ENCODE data around the gene RBM44.
"Not testable (repeated sequence)": the region's sequence is repeated elsewhere in the genome, so short reads cannot be mapped to it uniquely, and the experiment has no call there.

RBM44 gene

DNA sequence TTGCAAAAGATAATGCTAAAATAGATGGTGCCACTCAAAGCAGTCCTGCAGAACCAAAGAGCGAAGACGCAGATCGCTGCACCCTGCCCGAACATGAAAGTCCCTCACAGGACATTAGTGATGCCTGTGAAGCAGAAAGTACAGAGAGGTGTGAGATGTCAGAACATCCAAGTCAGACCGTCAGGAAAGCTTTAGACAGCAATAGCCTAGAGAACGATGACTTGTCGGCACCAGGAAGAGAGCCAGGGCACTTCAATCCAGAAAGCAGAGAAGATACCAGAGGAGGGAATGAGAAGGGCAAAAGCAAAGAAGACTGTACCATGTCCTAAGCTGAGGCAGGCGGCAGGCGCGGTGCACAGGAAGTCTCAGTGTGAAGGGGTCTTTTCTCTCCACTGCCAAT, 34.8 kb upstream of the RBM44 start:
- H3K4me3 ChIP-seq (ENCODE audit: low read depth, low read length), result no peak overlapping the region
- no peak for DNase-seq (ENCODE audit: low read depth)
- no peak for TF ChIP-seq POLR2A (IDR thresholded peaks at IDR 0.05; ENCODE audit: extremely low read depth, insufficient read length)
- no peak for TF ChIP-seq MYC (IDR thresholded peaks at IDR 0.05; ENCODE audit: low read depth, low read length)
- TF ChIP-seq, protein P1, sequence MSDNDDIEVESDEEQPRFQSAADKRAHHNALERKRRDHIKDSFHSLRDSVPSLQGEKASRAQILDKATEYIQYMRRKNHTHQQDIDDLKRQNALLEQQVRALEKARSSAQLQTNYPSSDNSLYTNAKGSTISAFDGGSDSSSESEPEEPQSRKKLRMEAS (IDR thresholded peaks at IDR 0.05; ENCODE audit: low read depth, low read length), result no peak
- TF ChIP-seq, protein P2, sequence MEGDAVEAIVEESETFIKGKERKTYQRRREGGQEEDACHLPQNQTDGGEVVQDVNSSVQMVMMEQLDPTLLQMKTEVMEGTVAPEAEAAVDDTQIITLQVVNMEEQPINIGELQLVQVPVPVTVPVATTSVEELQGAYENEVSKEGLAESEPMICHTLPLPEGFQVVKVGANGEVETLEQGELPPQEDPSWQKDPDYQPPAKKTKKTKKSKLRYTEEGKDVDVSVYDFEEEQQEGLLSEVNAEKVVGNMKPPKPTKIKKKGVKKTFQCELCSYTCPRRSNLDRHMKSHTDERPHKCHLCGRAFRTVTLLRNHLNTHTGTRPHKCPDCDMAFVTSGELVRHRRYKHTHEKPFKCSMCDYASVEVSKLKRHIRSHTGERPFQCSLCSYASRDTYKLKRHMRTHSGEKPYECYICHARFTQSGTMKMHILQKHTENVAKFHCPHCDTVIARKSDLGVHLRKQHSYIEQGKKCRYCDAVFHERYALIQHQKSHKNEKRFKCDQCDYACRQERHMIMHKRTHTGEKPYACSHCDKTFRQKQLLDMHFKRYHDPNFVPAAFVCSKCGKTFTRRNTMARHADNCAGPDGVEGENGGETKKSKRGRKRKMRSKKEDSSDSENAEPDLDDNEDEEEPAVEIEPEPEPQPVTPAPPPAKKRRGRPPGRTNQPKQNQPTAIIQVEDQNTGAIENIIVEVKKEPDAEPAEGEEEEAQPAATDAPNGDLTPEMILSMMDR (IDR thresholded peaks at IDR 0.05; ENCODE audit: low read depth, low read length), result no peak

DNA sequence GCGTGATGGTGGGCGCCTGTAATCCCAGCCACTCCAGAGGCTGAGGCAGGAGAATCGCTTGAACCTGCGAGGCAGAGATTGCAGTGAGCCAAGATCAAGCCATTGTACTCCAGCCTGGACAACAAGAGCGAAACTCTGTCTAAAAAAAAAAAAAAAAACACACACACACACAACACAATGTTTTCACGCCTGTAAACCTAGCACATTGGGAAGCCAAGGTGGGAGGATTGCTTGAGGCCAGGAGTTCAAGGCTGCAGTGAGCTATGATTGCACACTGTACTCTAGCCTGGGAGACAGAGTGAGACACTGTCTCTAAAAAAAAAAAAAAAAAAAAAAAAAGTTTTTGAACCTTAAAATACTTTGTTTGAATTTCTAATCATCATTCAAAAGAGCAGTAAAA, 33.5 kb upstream of the RBM44 start:
- not testable (repeated sequence) for H3K4me3 ChIP-seq (ENCODE audit: low read depth, low read length); DNase-seq (ENCODE audit: low read depth)

DNA sequence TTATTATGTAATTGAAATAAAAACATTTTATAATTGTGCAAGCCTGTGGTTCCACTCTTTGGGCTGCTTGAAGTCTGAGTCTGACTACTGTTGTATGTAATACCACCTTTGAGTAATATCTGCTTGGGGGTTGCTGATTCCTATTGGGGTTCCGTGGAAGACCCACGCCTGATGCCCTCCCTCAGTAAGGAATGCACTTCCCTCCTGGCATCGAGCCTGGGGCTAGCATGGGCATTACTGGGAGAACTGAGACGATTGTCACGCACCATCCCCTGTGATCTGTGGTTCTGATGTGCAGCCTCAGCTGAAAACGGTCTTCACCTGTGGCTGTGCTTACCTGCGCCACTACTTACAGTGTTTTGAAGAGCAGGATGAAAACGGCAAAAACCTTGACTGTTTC, 32.7 kb upstream of the RBM44 start:
- no peak for DNase-seq (ENCODE audit: low read depth)
- H3K4me3 ChIP-seq (ENCODE audit: low read depth, low read length), result no peak overlapping the region
- TF ChIP-seq, protein P2 (IDR thresholded peaks at IDR 0.05; ENCODE audit: low read depth, low read length), result no peak
- TF ChIP-seq, protein P1 (IDR thresholded peaks at IDR 0.05; ENCODE audit: low read depth, low read length), result no peak
- TF ChIP-seq POLR2A (IDR thresholded peaks at IDR 0.05; ENCODE audit: extremely low read depth, insufficient read length) (no peak), MYC (IDR thresholded peaks at IDR 0.05; ENCODE audit: low read depth, low read length) (no peak)

DNA sequence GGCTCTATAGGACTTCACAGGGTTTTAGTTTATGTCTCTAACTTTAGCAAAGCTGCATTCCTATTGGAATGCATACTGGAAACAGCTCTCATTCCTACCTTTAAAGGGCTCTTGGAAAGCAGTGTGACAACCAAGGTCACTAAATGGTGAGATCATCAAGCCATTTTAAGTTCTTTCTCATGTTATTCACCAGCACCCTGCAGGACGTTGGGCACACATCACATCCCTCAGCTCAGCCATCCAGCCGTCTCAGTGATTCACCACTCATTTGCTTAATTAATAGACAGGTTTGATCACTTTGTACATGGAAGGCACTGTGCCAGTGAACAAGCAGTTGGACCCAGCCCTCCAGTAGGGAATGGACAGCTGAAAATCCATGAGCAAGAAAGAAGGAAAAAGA, 32.2 kb upstream of the RBM44 start:
- no peak overlapping the region for H3K4me3 ChIP-seq (ENCODE audit: low read depth, low read length)
- no peak for TF ChIP-seq POLR2A (IDR thresholded peaks at IDR 0.05; ENCODE audit: extremely low read depth, insufficient read length)
- TF ChIP-seq, protein P1 (IDR thresholded peaks at IDR 0.05; ENCODE audit: low read depth, low read length), result no peak
- no peak for TF ChIP-seq MYC (IDR thresholded peaks at IDR 0.05; ENCODE audit: low read depth, low read length)
- TF ChIP-seq, protein P2 (IDR thresholded peaks at IDR 0.05; ENCODE audit: low read depth, low read length), result no peak
- DNase-seq (ENCODE audit: low read depth), result no peak

DNA sequence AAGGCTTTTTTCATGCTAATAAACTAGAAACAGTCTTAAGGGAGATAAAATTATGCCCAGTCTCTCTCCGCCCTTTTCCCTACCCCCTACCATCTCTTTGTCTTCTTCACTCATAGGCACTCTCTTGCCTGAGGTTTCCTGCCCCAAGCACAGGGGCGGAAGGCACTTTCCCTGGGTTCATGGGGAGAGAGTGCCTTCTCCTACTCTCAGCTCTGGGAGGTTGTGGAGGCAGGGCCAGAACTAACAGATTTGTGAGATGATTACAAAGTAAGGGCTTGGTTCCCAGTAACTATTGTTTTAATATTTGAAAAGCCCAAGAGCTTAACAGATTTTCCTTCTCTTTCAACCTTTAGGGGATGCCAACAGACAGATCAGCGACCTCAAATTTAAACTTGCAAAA, 26.1 kb upstream of the RBM44 start:
- DNase-seq (ENCODE audit: low read depth), result no peak
- no peak overlapping the region for H3K4me3 ChIP-seq (ENCODE audit: low read depth, low read length)
- TF ChIP-seq POLR2A (IDR thresholded peaks at IDR 0.05; ENCODE audit: extremely low read depth, insufficient read length), result no peak
- TF ChIP-seq, protein P2 (IDR thresholded peaks at IDR 0.05; ENCODE audit: low read depth, low read length), result no peak
- TF ChIP-seq, protein P1 (IDR thresholded peaks at IDR 0.05; ENCODE audit: low read depth, low read length), result no peak
- no peak for TF ChIP-seq MYC (IDR thresholded peaks at IDR 0.05; ENCODE audit: low read depth, low read length)

DNA sequence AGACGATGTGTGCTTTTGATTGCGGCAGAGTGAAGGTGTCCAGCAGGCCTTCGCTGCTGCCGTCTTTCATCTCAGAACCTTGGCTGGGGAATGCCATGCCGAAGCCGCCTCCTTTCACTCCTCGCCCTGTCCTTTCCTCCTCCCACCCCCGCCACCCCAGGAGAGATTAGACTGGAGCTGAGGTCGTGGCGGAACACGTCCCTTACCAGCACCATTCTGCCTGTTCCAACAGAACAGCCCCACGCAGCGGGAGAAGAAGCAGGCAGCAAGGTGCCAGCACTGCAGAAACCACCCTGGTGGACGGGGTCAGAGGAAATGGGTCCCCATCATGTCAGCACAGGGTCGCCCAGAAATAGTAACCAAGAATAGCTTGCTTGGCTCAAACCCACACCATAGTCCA, 24.8 kb upstream of the RBM44 start:
- H3K4me3 ChIP-seq (ENCODE audit: low read depth, low read length), result no peak overlapping the region
- no peak for DNase-seq (ENCODE audit: low read depth)
- TF ChIP-seq, protein P2 (IDR thresholded peaks at IDR 0.05; ENCODE audit: low read depth, low read length), result no peak
- TF ChIP-seq, protein P1 (IDR thresholded peaks at IDR 0.05; ENCODE audit: low read depth, low read length), result no peak
- TF ChIP-seq MYC (IDR thresholded peaks at IDR 0.05; ENCODE audit: low read depth, low read length) (no peak), POLR2A (IDR thresholded peaks at IDR 0.05; ENCODE audit: extremely low read depth, insufficient read length) (no peak)

Data from NB4 (cell line).